ENCODE data around the gene ANAPC7. TPM values are rescaled to one million over a fixed set of nuclear protein-coding genes. Genes with fewer than 3 reads are reported as not detected.

The ANAPC7 gene
- total and polyA plus RNA-seq, 9 donors: 23.6 to 66.7 (median 41.7) TPM

- Histone ChIP-seq H3K27me3 (no peaks in the 10 kb centered on the region), H3K4me3 (no peak overlapping the region), H3K27ac (no peak overlapping the region), H3K4me1 (ENCODE audit: insufficient read depth) (no peaks in the 10 kb centered on the region), H3K9me3 (no peaks in the 10 kb centered on the region), H3K36me3 (no peaks in the 10 kb centered on the region)
- TF ChIP-seq CTCF (IDR thresholded peaks at IDR 0.05) (no peak), EP300 (IDR thresholded peaks at IDR 0.05) (no peak), POLR2A (IDR thresholded peaks at IDR 0.05) (no peak)
- no peak for DNase-seq
- WGBS, 3 donors: 76 to 85% (median 82%) methylated on average over 13 of the region's 13 CpGs
- intact Hi-C loops (cut with DNase I): no loop called here
Observed at GRCh38 chr12:110373962-110374611, 29.4 kb downstream of the ANAPC7 start.

- WGBS, 3 donors: 56 to 68% (median 59%) methylated on average over 2 of the region's 2 CpGs
- Histone ChIP-seq H3K36me3 (no peaks in the 10 kb centered on the region), H3K9me3 (no peaks in the 10 kb centered on the region), H3K27ac (no peak overlapping the region), H3K4me3 (no peak overlapping the region), H3K27me3 (no peaks in the 10 kb centered on the region), H3K4me1 (ENCODE audit: insufficient read depth) (no peaks in the 10 kb centered on the region)
- intact Hi-C loops (cut with DNase I): no loop called here
- DNase-seq: no peak
- TF ChIP-seq POLR2A (IDR thresholded peaks at IDR 0.05): no peak
- TF ChIP-seq CTCF (IDR thresholded peaks at IDR 0.05): no peak
- no peak for TF ChIP-seq EP300 (IDR thresholded peaks at IDR 0.05)
Observed at GRCh38 chr12:110373425-110373824, 30.1 kb downstream of the ANAPC7 start.

GRCh38 chr12:110373025-110373424 lies 30.5 kb downstream of the ANAPC7 start:
- Histone ChIP-seq H3K4me1 (ENCODE audit: insufficient read depth) (no peaks in the 10 kb centered on the region), H3K4me3 (no peak overlapping the region), H3K36me3 (no peaks in the 10 kb centered on the region), H3K9me3 (no peaks in the 10 kb centered on the region), H3K27me3 (no peaks in the 10 kb centered on the region), H3K27ac (no peak overlapping the region)
- intact Hi-C loops (cut with DNase I): no loop called here
- WGBS, 3 donors: 42 to 48% (median 48%) methylated on average over 4 of the region's 4 CpGs
- no peak for DNase-seq
- TF ChIP-seq EP300 (IDR thresholded peaks at IDR 0.05) (no peak), CTCF (IDR thresholded peaks at IDR 0.05) (no peak), POLR2A (IDR thresholded peaks at IDR 0.05) (no peak)

GRCh38 chr12:110372056-110372425 lies 31.5 kb downstream of the ANAPC7 start:
- Histone ChIP-seq H3K9me3 (no peaks in the 10 kb centered on the region), H3K36me3 (no peaks in the 10 kb centered on the region), H3K4me3 (no peak overlapping the region), H3K27ac (no peak overlapping the region), H3K27me3 (no peaks in the 10 kb centered on the region), H3K4me1 (ENCODE audit: insufficient read depth) (peaks cover 1% of the 10 kb centered on the region)
- DNase-seq: no peak
- 87 to 88% (median 87%) methylated on average over 7 of the region's 7 CpGs for WGBS, 3 donors
- TF ChIP-seq CTCF (IDR thresholded peaks at IDR 0.05) (no peak), POLR2A (IDR thresholded peaks at IDR 0.05) (no peak), EP300 (IDR thresholded peaks at IDR 0.05) (no peak)
- intact Hi-C loops (cut with DNase I): no loop called here
